ENCODE results near the gene PCDHGC4.

Gene PCDHGC4

GRCh38 chr5:141515141-141515540, 30.3 kb downstream of the PCDHGC4 start:
- H3K27me3 Mint-ChIP-seq (ENCODE audit: low read depth, poor library complexity) = no peaks in the 10 kb centered on the region
- DNase-seq = no peak
- H3K4me3 Mint-ChIP-seq = no peak overlapping the region
- TF ChIP-seq CTCF (IDR thresholded peaks at IDR 0.05) = no peak
- H3K36me3 Mint-ChIP-seq (ENCODE audit: low read depth) = peaks cover 63% of the 10 kb centered on the region
- peak overlapping the region; percentile 99 for H3K27ac Mint-ChIP-seq
- H3K4me1 Mint-ChIP-seq = peaks cover 96% of the 10 kb centered on the region
- H3K9me3 Mint-ChIP-seq = no peaks in the 10 kb centered on the region

- H3K9me3 Mint-ChIP-seq = no peaks in the 10 kb centered on the region
- H3K36me3 Mint-ChIP-seq (ENCODE audit: low read depth) = peaks cover 64% of the 10 kb centered on the region
- peak overlapping the region; percentile 99 for H3K27ac Mint-ChIP-seq
- no peak for DNase-seq
- TF ChIP-seq CTCF (IDR thresholded peaks at IDR 0.05) = no peak
- H3K4me3 Mint-ChIP-seq = peak overlapping the region; percentile 44
- peaks cover 99% of the 10 kb centered on the region for H3K4me1 Mint-ChIP-seq
- no peaks in the 10 kb centered on the region for H3K27me3 Mint-ChIP-seq (ENCODE audit: low read depth, poor library complexity)
Observed at GRCh38 chr5:141515946-141516671, 31.3 kb downstream of the PCDHGC4 start.

- Mint-ChIP-seq H3K9me3 (no peaks in the 10 kb centered on the region), H3K4me1 (peaks cover 99% of the 10 kb centered on the region), H3K36me3 (ENCODE audit: low read depth) (peaks cover 63% of the 10 kb centered on the region), H3K4me3 (peak overlapping the region; percentile 47), H3K27me3 (ENCODE audit: low read depth, poor library complexity) (no peaks in the 10 kb centered on the region), H3K27ac (peak overlapping the region; percentile 99)
- TF ChIP-seq CTCF (IDR thresholded peaks at IDR 0.05) = no peak
- DNase-seq = no peak
Observed at GRCh38 chr5:141516672-141517025, 31.8 kb downstream of the PCDHGC4 start.

- DNase-seq = no peak
- H3K27me3 Mint-ChIP-seq (ENCODE audit: low read depth, poor library complexity) = no peaks in the 10 kb centered on the region
- H3K4me1 Mint-ChIP-seq = peaks cover 99% of the 10 kb centered on the region
- H3K9me3 Mint-ChIP-seq = no peaks in the 10 kb centered on the region
- no peak overlapping the region for H3K4me3 Mint-ChIP-seq
- peaks cover 64% of the 10 kb centered on the region for H3K36me3 Mint-ChIP-seq (ENCODE audit: low read depth)
- no peak for TF ChIP-seq CTCF (IDR thresholded peaks at IDR 0.05)
- H3K27ac Mint-ChIP-seq = peak overlapping the region; percentile 86
Observed at GRCh38 chr5:141517312-141517711, 32.5 kb downstream of the PCDHGC4 start.

GRCh38 chr5:141517880-141518617, 33.2 kb downstream of the PCDHGC4 start:
- TF ChIP-seq CTCF (IDR thresholded peaks at IDR 0.05) = no peak
- H3K27me3 Mint-ChIP-seq (ENCODE audit: low read depth, poor library complexity) = no peaks in the 10 kb centered on the region
- H3K36me3 Mint-ChIP-seq (ENCODE audit: low read depth) = peaks cover 69% of the 10 kb centered on the region
- no peaks in the 10 kb centered on the region for H3K9me3 Mint-ChIP-seq
- H3K4me3 Mint-ChIP-seq = peak overlapping the region; percentile 34
- no peak for DNase-seq
- H3K4me1 Mint-ChIP-seq = peaks cover 95% of the 10 kb centered on the region
- H3K27ac Mint-ChIP-seq = peak overlapping the region; percentile 54
